HepG2 (cell line): Measurements from ENCODE around the gene ZNF526. TPM values are rescaled to one million over a fixed set of nuclear protein-coding genes. Genes with fewer than 3 reads are reported as not detected.

Experiments
- AFF4 ChIP-seq: sonication (generic); formaldehyde crosslinking; IDR thresholded peaks from 2 replicates; pipeline ENCODE4 v1.4.0; 2020; ENCODE audit warnings: missing genetic modification reagents
- E2F1 ChIP-seq: sonication (generic); formaldehyde crosslinking; IDR thresholded peaks from 2 replicates; pipeline ENCODE4 v1.5.0; 2020; ENCODE audit warnings: missing genetic modification reagents
- ETS1 ChIP-seq: sonication (generic); formaldehyde crosslinking; IDR thresholded peaks from 2 replicates; pipeline ENCODE4 v1.4.0; 2020; ENCODE audit warnings: missing genetic modification reagents
- ETV6 ChIP-seq: sonication (generic); formaldehyde crosslinking; conservative IDR thresholded peaks from 2 replicates; pipeline ENCODE4 v1.4.0; 2020; ENCODE audit warnings: missing genetic modification reagents
- FLYWCH1 ChIP-seq: sonication (generic); formaldehyde crosslinking; IDR thresholded peaks from 2 replicates; pipeline ENCODE4 v1.8.1; 2023; ENCODE audit warnings: mild to moderate bottlenecking, missing genetic modification reagents
- HINFP ChIP-seq: sonication (generic); formaldehyde crosslinking; IDR thresholded peaks from 2 replicates; pipeline ENCODE4 v1.4.0; 2020; ENCODE audit warnings: low read depth, mild to moderate bottlenecking, missing genetic modification reagents
- HNF4A ChIP-seq: sonication (generic); formaldehyde crosslinking; IDR thresholded peaks from 2 replicates; pipeline ENCODE4 v1.4.0; 2020; ENCODE audit warnings: missing genetic modification reagents
- KLF16 ChIP-seq, 2 experiments: sonication (generic) in 1 of 2; formaldehyde crosslinking in 1 of 2; IDR thresholded peaks; 2 replicates each; pipeline versions ENCODE4 v1.6.1 to v1.8.0; 2016 to 2023; ENCODE audit warnings: missing genetic modification reagents in 2 of 2, missing compliant biosample characterization in 1 of 2
- MAF1 ChIP-seq: sonication (generic); formaldehyde crosslinking; IDR thresholded peaks from 2 replicates; pipeline ENCODE4 v1.5.0; 2020; ENCODE audit warnings: missing genetic modification reagents, borderline replicate concordance
- MAX ChIP-seq: IDR thresholded peaks from 2 replicates; pipeline ENCODE4 v1.6.1; 2012; ENCODE audit warnings: inconsistent platforms
- MLX ChIP-seq: IDR thresholded peaks from 2 replicates; pipeline ENCODE4 v1.6.1; 2016
- SIX1 ChIP-seq: sonication (generic); formaldehyde crosslinking; IDR thresholded peaks from 2 replicates; pipeline ENCODE4 v1.4.0; 2020; ENCODE audit warnings: missing genetic modification reagents, borderline replicate concordance
- SMARCC2 ChIP-seq: fragments of 450-650 bp; IDR thresholded peaks from 2 replicates; pipeline ENCODE4 v1.6.1; 2017; ENCODE audit warnings: antibody characterized with exemption, mild to moderate bottlenecking
- THYN1 ChIP-seq: sonication (generic); formaldehyde crosslinking; IDR thresholded peaks from 2 replicates; pipeline ENCODE4 v1.8.1; 2023; ENCODE audit warnings: low read depth, mild to moderate bottlenecking, moderate library complexity, missing genetic modification reagents, borderline replicate concordance
- TOE1 ChIP-seq: sonication (generic); formaldehyde crosslinking; IDR thresholded peaks from 2 replicates; pipeline ENCODE4 v1.4.0; 2020; ENCODE audit warnings: mild to moderate bottlenecking, missing genetic modification reagents
- ZNF18 ChIP-seq: sonication (generic); formaldehyde crosslinking; IDR thresholded peaks from 2 replicates; pipeline ENCODE4 v1.8.0; 2022; ENCODE audit warnings: mild to moderate bottlenecking, missing genetic modification reagents; ENCODE audit not compliant: insufficient replicate concordance
- ZNF264 ChIP-seq: sonication (generic); formaldehyde crosslinking; IDR thresholded peaks from 2 replicates; pipeline ENCODE4 v1.4.0; 2020; ENCODE audit warnings: missing genetic modification reagents
- ZNF746 ChIP-seq: sonication (generic); formaldehyde crosslinking; IDR thresholded peaks from 2 replicates; pipeline ENCODE4 v1.8.0; 2022; ENCODE audit warnings: mild to moderate bottlenecking, missing genetic modification reagents
- polyA plus RNA-seq, 8 experiments: library from polyadenylated mRNA; depleted of rRNA in 3 of 8; stranded (reverse) in 7 of 8; unstranded in 1 of 8; fragments of >200 nt; fragmentation: Illumina TruSeq in 4 of 8; extraction: Trizol in 4 of 8; gene quantifications; 2 replicates each; pipeline versions ENCODE4 v1.2.1 to v1.2.3, GENCODE V29; 2011 to 2016; ENCODE audit warnings: low read depth in 4 of 8, missing spikeins in 1 of 8, mixed read lengths in 1 of 8; ENCODE audit not compliant: insufficient read depth in 1 of 8
- total RNA-seq, 5 experiments: library from RNA; depleted of rRNA; stranded (reverse); fragments of >200 nt; fragmentation: Illumina TruSeq; extraction: Trizol; gene quantifications; 2 replicates each; pipeline ENCODE4 v1.2.3, GENCODE V29; 2016; ENCODE audit warnings: low read depth in 1 of 5

Gene ZNF526
- total and polyA plus RNA-seq, 2 of the 13 experiments (the other 11 are each of a cell fraction or from before 2014, with no cell fraction given), result 3.3 to 8.4 TPM

- no peak for TF ChIP-seq HINFP (CRISPR knock-in tag)
- TF ChIP-seq ETS1 (CRISPR knock-in tag), result no peak
- TF ChIP-seq SMARCC2, result no peak
- TF ChIP-seq HNF4A, result no peak; the same call in 1 of the 2 replicates
- TF ChIP-seq MAX, result peak; percentile 71; the same call in 1 of the 2 replicates
- peak; percentile 71 for TF ChIP-seq ZNF18 (CRISPR knock-in tag)
- peak; percentile 92 for TF ChIP-seq ETV6 (CRISPR knock-in tag)
- TF ChIP-seq KLF16 (CRISPR knock-in tag; IDR thresholded peaks at IDR 0.05), result peak in 1 of 2 experiments; percentile 95; a peak in 2 of 4 replicates
- TF ChIP-seq MAF1, result no peak
- TF ChIP-seq MLX, result peak; percentile 49; the same call in 1 of the 2 replicates
- no peak for TF ChIP-seq ZNF264 (CRISPR knock-in tag)
- TF ChIP-seq E2F1 (CRISPR knock-in tag), result no peak
- TF ChIP-seq FLYWCH1 (CRISPR knock-in tag), result no peak
- peak; percentile 76; the same call in 1 of the 2 replicates for TF ChIP-seq TOE1 (CRISPR knock-in tag)
- TF ChIP-seq SIX1 (CRISPR knock-in tag), result no peak
- TF ChIP-seq AFF4 (CRISPR knock-in tag), result no peak
- TF ChIP-seq ZNF746 (CRISPR knock-in tag), result peak; percentile 79
- TF ChIP-seq THYN1 (CRISPR knock-in tag), result no peak
Measured at GRCh38 chr19:42219812-42220750, at the start of gene ZNF526 (continued).
